GM18861 (cell line): ENCODE data around the gene LAMA2.
"Not testable (repeated sequence)": the region's sequence is repeated elsewhere in the genome, so short reads cannot be mapped to it uniquely, and the experiment has no call there.

Experiments
- ATAC-seq: cut with Tn5 transposase; IDR thresholded peaks from one replicate; pipeline ENCODE4 v1.9.1; 2021; ENCODE audit not compliant: unreplicated experiment

LAMA2 gene

GRCh38 chr6:129069006-129069405 lies 186.1 kb downstream of the LAMA2 start:
- no peak for ATAC-seq

GRCh38 chr6:129073051-129073450 lies 190.1 kb downstream of the LAMA2 start:
- no peak for ATAC-seq

- ATAC-seq = no peak
Measured at GRCh38 chr6:129073691-129074395, 190.9 kb downstream of the LAMA2 start.

GRCh38 chr6:129084406-129084805 lies 201.5 kb downstream of the LAMA2 start:
- no peak for ATAC-seq

- not testable (repeated sequence) for ATAC-seq
Measured at GRCh38 chr6:129088481-129088880, 205.5 kb downstream of the LAMA2 start.

GRCh38 chr6:129089357-129089756 lies 206.4 kb downstream of the LAMA2 start:
- ATAC-seq = no peak

GRCh38 chr6:129094147-129094546 lies 211.2 kb downstream of the LAMA2 start:
- no peak for ATAC-seq

GRCh38 chr6:129096651-129097290 lies 213.8 kb downstream of the LAMA2 start:
- no peak for ATAC-seq

- no peak for ATAC-seq
Measured at GRCh38 chr6:129098061-129098553, 215.2 kb downstream of the LAMA2 start.

GRCh38 chr6:129099696-129100095 lies 216.8 kb downstream of the LAMA2 start:
- no peak for ATAC-seq

- no peak for ATAC-seq
Measured at GRCh38 chr6:129100164-129100563, 217.2 kb downstream of the LAMA2 start.

- ATAC-seq = no peak
Measured at GRCh38 chr6:129102741-129103140, 219.8 kb downstream of the LAMA2 start.

- no peak for ATAC-seq
Measured at GRCh38 chr6:129104131-129104530, 221.2 kb downstream of the LAMA2 start.

- ATAC-seq = no peak
Measured at GRCh38 chr6:129104560-129104959, 221.6 kb downstream of the LAMA2 start.

GRCh38 chr6:129105035-129105434 lies 222.1 kb downstream of the LAMA2 start:
- ATAC-seq = no peak

- ATAC-seq = no peak
Measured at GRCh38 chr6:129105793-129106192, 222.9 kb downstream of the LAMA2 start.

GRCh38 chr6:129108337-129108736 lies 225.4 kb downstream of the LAMA2 start:
- no peak for ATAC-seq

GRCh38 chr6:129110690-129111343 lies 227.9 kb downstream of the LAMA2 start:
- no peak for ATAC-seq

- ATAC-seq = no peak
Measured at GRCh38 chr6:129111346-129111745, 228.4 kb downstream of the LAMA2 start.

- no peak for ATAC-seq
Measured at GRCh38 chr6:129111853-129112252, 228.9 kb downstream of the LAMA2 start.

- no peak for ATAC-seq
Measured at GRCh38 chr6:129112591-129112990, 229.7 kb downstream of the LAMA2 start.

GRCh38 chr6:129113637-129114036 lies 230.7 kb downstream of the LAMA2 start:
- no peak for ATAC-seq
